Upper lobe of left lung (tissue), 6 donors: ENCODE data around the gene ST7. TPM values are rescaled to one million over a fixed set of nuclear protein-coding genes. Genes with fewer than 3 reads are reported as not detected.

ENCODE experiments used
- ATAC-seq, 2 donors: fragments of 200-7000 bp; cut with Tn5 transposase; one replicate each; pipeline ENCODE4 v1.9.1; 2022; ENCODE audit warnings: mild to moderate bottlenecking in 2 of 2, moderate library complexity in 2 of 2; ENCODE audit not compliant: low FRiP score in 2 of 2
- DNase-seq, 2 donors: peaks; one replicate each; pipeline ENCODE4 v3.0.0-alpha.2; 2019 to 2020
- H3K27ac ChIP-seq, 4 donors: fragments of 200-600 bp; sonication (generic); one replicate each; pipeline ENCODE4 v1.5.1; 2016 to 2019
- H3K27me3 ChIP-seq, 4 donors: fragments of 200-600 bp; sonication (generic); one replicate each; pipeline ENCODE4 v1.5.1; 2017 to 2019
- H3K36me3 ChIP-seq, 4 donors: fragments of 200-600 bp; sonication (generic); one replicate each; pipeline ENCODE4 v1.5.1; 2016 to 2019
- H3K4me1 ChIP-seq, 4 donors: fragments of 200-600 bp; sonication (generic); one replicate each; pipeline ENCODE4 v1.5.1; 2018 to 2019
- H3K4me3 ChIP-seq, 4 donors: fragments of 200-600 bp; sonication (generic); one replicate each; pipeline ENCODE4 v1.5.1; 2017 to 2019; ENCODE audit warnings: mild to moderate bottlenecking in 2 of 4, moderate library complexity in 1 of 4
- H3K9me3 ChIP-seq, 4 donors: fragments of 200-600 bp; sonication (generic); one replicate each; pipeline ENCODE4 v1.5.1; 2018 to 2019
- CTCF ChIP-seq, 6 experiments: fragments of 450-650 bp in 4 of 6; fragments of 200-600 bp in 2 of 6; sonication (generic) in 2 of 6; IDR thresholded peaks; one replicate each; pipeline ENCODE4 v1.5.1; 2016 to 2019; ENCODE audit warnings: antibody characterized with exemption in 6 of 6
- EP300 ChIP-seq, 4 donors: sonication (generic); formaldehyde crosslinking; IDR thresholded peaks; one replicate each; pipeline ENCODE4 v1.5.1; 2017; ENCODE audit warnings: antibody characterized with exemption in 4 of 4, control low read depth in 2 of 4
- POLR2A ChIP-seq, 4 donors: fragments of 450-650 bp; IDR thresholded peaks; one replicate each; pipeline ENCODE4 v1.5.1; 2016 to 2017; ENCODE audit warnings: antibody characterized with exemption in 4 of 4, mild to moderate bottlenecking in 2 of 4
- POLR2AphosphoS5 ChIP-seq, 2 donors: sonication (generic); formaldehyde crosslinking; IDR thresholded peaks; one replicate each; pipeline ENCODE4 v1.5.1; 2017; ENCODE audit warnings: antibody characterized with exemption in 2 of 2
- WGBS, 2 donors: methylation state at CpG; one replicate each; pipeline ENCODE4 v1.1.5; 2017 to 2018; 5-methylcytosine and 5-hydroxymethylcytosine counted together
- total RNA-seq, 6 donors: library from RNA; depleted of rRNA in 4 of 6; stranded (reverse); fragments of >200 nt in 4 of 6; gene quantifications; one replicate each; pipeline versions ENCODE4 v1.1.0 to v1.2.1, GENCODE V29; 2016 to 2021
- donor health status: DM: no; HTN: no; CAD: no; lungs with moderate emphysema.
- donor health status: DM: no; HTN: yes; CAD: no; lungs with severe emphysema.

ST7 gene
- total RNA-seq, 6 donors from 2014 or later: 36.0 to 135 (median 73.4) TPM

- Histone ChIP-seq H3K27me3 (no peaks in the 10 kb centered on the region), H3K27ac (no peak overlapping the region), H3K9me3 (no peaks in the 10 kb centered on the region), H3K4me1 (no peaks in the 10 kb centered on the region), H3K36me3 (peaks cover 0 to 6% (median 2%) of the 10 kb centered on the region in 4 donors), H3K4me3 (no peak overlapping the region)
- TF ChIP-seq CTCF (IDR thresholded peaks at IDR 0.05) (no peak), POLR2A (IDR thresholded peaks at IDR 0.05) (no peak)
- 88% methylated on average over 4 of the region's 4 CpGs for WGBS, 2 donors
- ATAC-seq (no peak), DNase-seq (no peak)
Observed at GRCh38 chr7:117200786-117201458, 247.6 kb downstream of the ST7 start.

DNA sequence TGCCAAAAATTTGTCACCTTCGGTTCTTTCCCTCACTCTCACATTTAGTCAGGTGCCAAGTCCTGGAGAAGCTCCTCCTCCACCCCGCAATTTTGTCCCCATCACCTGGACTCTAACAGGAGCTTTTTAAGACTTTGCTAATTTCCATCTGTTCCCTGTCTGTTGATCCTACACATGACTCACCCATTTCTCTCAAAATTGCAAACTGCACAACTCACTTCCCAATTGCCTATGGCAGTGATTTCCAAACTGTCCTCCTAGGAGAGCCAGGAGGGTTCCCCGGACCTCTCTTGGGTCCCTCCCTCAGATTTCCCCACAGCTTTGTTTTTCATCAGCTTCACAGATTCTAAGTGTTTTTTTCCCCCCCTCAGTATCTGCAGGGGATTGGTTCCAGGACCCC lies 249.2 kb downstream of the ST7 start:
- Histone ChIP-seq H3K27me3 (no peaks in the 10 kb centered on the region), H3K27ac (no peak overlapping the region), H3K36me3 (peaks cover 0 to 6% (median 2%) of the 10 kb centered on the region in 4 donors), H3K4me3 (no peak overlapping the region), H3K9me3 (no peaks in the 10 kb centered on the region), H3K4me1 (no peaks in the 10 kb centered on the region)
- DNase-seq: no peak
- TF ChIP-seq POLR2A (IDR thresholded peaks at IDR 0.05): no peak
- no peak for TF ChIP-seq EP300 (IDR thresholded peaks at IDR 0.05)
- no peak for TF ChIP-seq CTCF (IDR thresholded peaks at IDR 0.05)
- no peak for TF ChIP-seq POLR2AphosphoS5 (IDR thresholded peaks at IDR 0.05)
- ATAC-seq: no peak
- 62 to 80% methylated on average over 3 of the region's 3 CpGs for WGBS, 2 donors

GRCh38 chr7:117203205-117203604 lies 249.9 kb downstream of the ST7 start:
- DNase-seq (no peak), ATAC-seq (peak in 1 of 2 donors; percentile 60)
- no peak overlapping the region for H3K4me3 ChIP-seq
- no peaks in the 10 kb centered on the region for H3K4me1 ChIP-seq
- no peaks in the 10 kb centered on the region for H3K27me3 ChIP-seq
- no peak overlapping the region for H3K27ac ChIP-seq
- TF ChIP-seq POLR2A (IDR thresholded peaks at IDR 0.05) (no peak), POLR2AphosphoS5 (IDR thresholded peaks at IDR 0.05) (no peak), CTCF (IDR thresholded peaks at IDR 0.05) (no peak), EP300 (IDR thresholded peaks at IDR 0.05) (no peak)
- H3K9me3 ChIP-seq: no peaks in the 10 kb centered on the region
- peaks cover 0 to 6% (median 2%) of the 10 kb centered on the region in 4 donors for H3K36me3 ChIP-seq
- 97 to 100% methylated on average over 1 of the region's 1 CpG for WGBS, 2 donors

DNA sequence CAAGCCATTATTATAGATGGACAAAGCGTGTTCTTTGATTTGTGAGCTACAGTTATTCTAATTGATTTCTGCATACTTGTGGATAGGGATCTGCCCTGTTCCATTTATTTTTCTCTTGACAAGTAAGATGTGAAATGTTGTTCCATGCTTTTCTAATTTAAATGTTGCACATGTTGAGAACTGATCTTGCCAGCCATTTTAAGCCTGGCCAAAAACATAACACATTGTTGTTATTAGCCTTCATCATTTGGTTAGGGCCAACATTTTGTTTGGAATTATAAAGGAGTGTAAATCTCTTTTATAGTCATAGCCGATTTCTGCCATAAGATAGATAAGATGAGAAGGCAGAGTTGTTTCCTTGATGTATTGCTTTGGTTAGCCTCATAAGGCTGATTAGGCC lies 252.6 kb downstream of the ST7 start:
- H3K4me1 ChIP-seq: peaks cover 0 to 3% (median 0%) of the 10 kb centered on the region in 4 donors
- WGBS, 2 donors: 89% methylated on average over 2 of the region's 2 CpGs
- no peak for ATAC-seq
- no peak for TF ChIP-seq CTCF (IDR thresholded peaks at IDR 0.05)
- TF ChIP-seq EP300 (IDR thresholded peaks at IDR 0.05): no peak
- no peak for TF ChIP-seq POLR2AphosphoS5 (IDR thresholded peaks at IDR 0.05)
- no peak for TF ChIP-seq POLR2A (IDR thresholded peaks at IDR 0.05)
- peaks cover 0 to 7% (median 3%) of the 10 kb centered on the region in 4 donors for H3K36me3 ChIP-seq
- no peaks in the 10 kb centered on the region for H3K27me3 ChIP-seq
- no peak overlapping the region for H3K4me3 ChIP-seq
- no peaks in the 10 kb centered on the region for H3K9me3 ChIP-seq
- no peak for DNase-seq
- H3K27ac ChIP-seq: no peak overlapping the region

DNA sequence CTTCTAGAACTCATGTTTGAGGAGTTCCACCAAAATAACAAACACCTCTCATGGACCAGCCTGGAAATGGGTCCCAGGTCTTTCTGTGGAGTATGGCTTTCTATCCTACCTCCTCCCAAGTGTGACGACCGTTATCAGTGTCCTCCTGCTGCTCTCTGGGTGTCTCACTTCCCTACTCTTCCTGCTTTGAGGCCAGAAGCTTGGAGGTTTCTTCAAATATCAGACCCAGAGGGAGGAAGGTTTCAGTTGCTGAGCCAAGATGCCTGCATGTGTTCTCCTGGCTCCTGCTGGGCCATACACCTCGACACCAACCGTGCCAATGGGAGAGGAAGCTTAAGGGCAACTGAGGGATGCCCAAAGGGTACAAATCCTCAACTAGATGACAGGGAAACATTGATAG lies 255.0 kb downstream of the ST7 start:
- Histone ChIP-seq H3K36me3 (peaks cover 0 to 7% (median 3%) of the 10 kb centered on the region in 4 donors), H3K27me3 (no peaks in the 10 kb centered on the region), H3K4me1 (peaks cover 0 to 3% (median 0%) of the 10 kb centered on the region in 4 donors), H3K27ac (no peak overlapping the region), H3K4me3 (no peak overlapping the region), H3K9me3 (no peaks in the 10 kb centered on the region)
- 90% methylated on average over 4 of the region's 4 CpGs for WGBS, 2 donors
- TF ChIP-seq CTCF (IDR thresholded peaks at IDR 0.05) (no peak), POLR2AphosphoS5 (IDR thresholded peaks at IDR 0.05) (no peak), EP300 (IDR thresholded peaks at IDR 0.05) (no peak), POLR2A (IDR thresholded peaks at IDR 0.05) (no peak)
- no peak for ATAC-seq
- DNase-seq: no peak
